ENCODE data around the gene INS.
"Not testable (repeated sequence)": the region's sequence is repeated elsewhere in the genome, so short reads cannot be mapped to it uniquely, and the experiment has no call there.

INS gene

GRCh38 chr11:2198621-2199365 lies 37.8 kb upstream of the INS start:
- no peak for DNase-seq

GRCh38 chr11:2197771-2198520 lies 36.9 kb upstream of the INS start:
- no peak for DNase-seq

- peak; percentile 72 for DNase-seq
Measured at GRCh38 chr11:2196970-2197770, 36.2 kb upstream of the INS start.

- DNase-seq = no peak
Measured at GRCh38 chr11:2195756-2196088, 34.7 kb upstream of the INS start.

GRCh38 chr11:2194877-2195755 lies 34.1 kb upstream of the INS start:
- peak; percentile 53 for DNase-seq

- not testable (repeated sequence) for DNase-seq
Measured at GRCh38 chr11:2193888-2194595, 33.0 kb upstream of the INS start.

GRCh38 chr11:2193099-2193887 lies 32.3 kb upstream of the INS start:
- no peak for DNase-seq

- DNase-seq = no peak
Measured at GRCh38 chr11:2192435-2192834, 31.4 kb upstream of the INS start.

GRCh38 chr11:2191883-2192282 lies 30.9 kb upstream of the INS start:
- no peak for DNase-seq

- DNase-seq = no peak
Measured at GRCh38 chr11:2190657-2191471, 29.9 kb upstream of the INS start.

GRCh38 chr11:2189938-2190656 lies 29.1 kb upstream of the INS start:
- DNase-seq = no peak

- DNase-seq = no peak
Measured at GRCh38 chr11:2188745-2189144, 27.7 kb upstream of the INS start.

GRCh38 chr11:2187280-2187707 lies 26.3 kb upstream of the INS start:
- no peak for DNase-seq

GRCh38 chr11:2186669-2187279 lies 25.8 kb upstream of the INS start:
- peak; percentile 31 for DNase-seq

GRCh38 chr11:2185324-2186085 lies 24.5 kb upstream of the INS start:
- no peak for DNase-seq

GRCh38 chr11:2182692-2183474 lies 21.9 kb upstream of the INS start:
- no peak for DNase-seq

- DNase-seq = no peak
Measured at GRCh38 chr11:2182075-2182474, 21.1 kb upstream of the INS start.
